Glomerular endothelial cell (primary cell): ENCODE data around the gene FREM1. TPM values are rescaled to one million over a fixed set of nuclear protein-coding genes. Genes with fewer than 3 reads are reported as not detected.
A peak's percentile ranks its signal among the peaks of the same experiment; 100 is the strongest.

Source experiments
- DNase-seq: peaks from one replicate; pipeline ENCODE4 v3.0.0-alpha.2; 2011; ENCODE audit warnings: low read depth, low spot score; ENCODE audit errors: extremely low read depth
- total RNA-seq: library from RNA; depleted of rRNA; stranded (reverse); fragments of >200 nt; gene quantifications from 2 replicates; pipeline ENCODE4 v1.2.3, GENCODE V29; 2015

Gene FREM1
- total RNA-seq, 1 donor from 2014 or later = 0.06 TPM

- DNase-seq = peak; percentile 68
Measured at GRCh38 chr9:14768405-14769229, 141.6 kb downstream of the FREM1 start.

DNA sequence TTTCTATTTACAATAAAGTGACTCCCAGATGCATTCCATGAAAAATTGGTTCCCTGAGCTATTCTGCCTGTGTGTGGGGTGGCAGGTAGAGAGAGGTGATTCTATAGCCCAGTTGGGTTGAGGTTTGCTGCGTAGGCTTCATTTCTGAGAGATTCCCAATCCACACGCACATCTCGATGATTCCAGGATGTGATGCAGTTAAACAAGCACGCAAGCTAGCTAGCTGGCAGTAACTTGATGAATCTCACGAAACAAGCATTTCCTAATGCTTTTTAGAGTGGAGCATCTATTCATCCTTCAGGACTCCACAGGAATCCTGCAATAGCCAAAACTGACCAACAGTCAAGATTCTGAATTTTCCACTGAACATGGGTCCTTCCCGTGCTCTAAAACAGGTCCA is 143.9 kb downstream of the FREM1 start:
- DNase-seq = no peak

DNA sequence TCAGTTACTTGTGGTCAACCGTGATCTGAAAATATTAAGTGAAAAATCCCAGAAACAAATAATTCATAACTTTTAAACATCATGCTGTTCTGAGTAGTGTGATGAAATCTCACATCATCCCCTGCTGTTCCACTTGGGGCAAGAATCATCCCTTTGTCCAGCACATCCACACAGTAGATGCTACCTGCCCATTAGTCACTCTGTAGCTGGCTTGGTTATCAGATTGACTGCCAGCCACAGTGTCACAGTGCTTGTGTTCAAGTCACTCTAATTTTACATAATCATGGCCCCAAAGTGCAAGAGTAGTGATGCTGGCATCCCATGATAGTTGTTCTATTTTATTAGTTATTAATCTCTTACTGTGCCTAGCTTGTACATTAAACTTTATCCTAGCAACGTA is 148.6 kb downstream of the FREM1 start:
- no peak for DNase-seq

GRCh38 chr9:14760060-14760459 is 150.2 kb downstream of the FREM1 start:
- DNase-seq = no peak

DNA sequence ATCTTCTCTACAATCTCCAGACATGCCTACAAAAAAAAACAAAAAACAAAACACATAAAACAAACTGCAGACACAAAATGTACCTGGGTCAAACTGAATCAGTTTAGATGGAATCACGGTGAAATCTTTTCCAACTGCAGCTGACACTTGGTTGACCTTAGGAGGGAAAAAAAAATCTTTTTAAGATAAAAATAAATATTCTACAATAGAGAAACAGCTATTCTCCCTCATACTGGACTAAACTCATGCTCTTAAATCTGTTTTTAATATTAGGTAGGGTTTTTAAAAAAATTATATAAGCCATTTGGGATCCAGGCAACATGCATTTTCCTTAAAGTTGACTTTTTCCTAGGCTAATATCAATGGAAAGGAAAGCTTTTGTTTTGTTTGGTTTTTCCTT is 153.9 kb downstream of the FREM1 start:
- DNase-seq = no peak

- no peak for DNase-seq
Measured at GRCh38 chr9:14752871-14753270, 157.4 kb downstream of the FREM1 start.

- DNase-seq = peak; percentile 61
Measured at GRCh38 chr9:14752271-14752670, 158.0 kb downstream of the FREM1 start.

GRCh38 chr9:14750821-14751220 is 159.4 kb downstream of the FREM1 start:
- no peak for DNase-seq

DNA sequence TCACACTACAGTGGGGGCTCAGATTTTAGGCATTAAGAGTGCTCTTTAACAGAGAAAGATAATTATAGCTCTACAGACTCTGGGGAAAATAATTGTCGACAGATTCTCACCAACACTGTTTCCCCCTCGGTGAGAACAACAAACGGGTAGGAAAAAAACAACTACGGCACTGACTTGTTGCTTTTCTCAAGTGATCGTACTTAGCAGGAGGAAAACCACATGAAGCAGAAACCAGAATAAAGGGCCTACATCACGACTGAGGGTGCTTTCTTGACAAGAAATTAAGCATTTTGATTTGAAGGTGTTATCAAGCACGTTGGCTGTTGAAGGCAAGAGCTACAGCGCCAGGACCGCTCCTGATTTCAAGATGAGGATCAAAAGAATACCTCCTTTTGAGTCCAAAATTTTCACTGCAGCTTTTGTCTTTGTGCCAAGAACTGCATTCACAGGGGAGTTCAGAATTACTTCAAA is 160.5 kb downstream of the FREM1 start:
- DNase-seq = no peak

DNA sequence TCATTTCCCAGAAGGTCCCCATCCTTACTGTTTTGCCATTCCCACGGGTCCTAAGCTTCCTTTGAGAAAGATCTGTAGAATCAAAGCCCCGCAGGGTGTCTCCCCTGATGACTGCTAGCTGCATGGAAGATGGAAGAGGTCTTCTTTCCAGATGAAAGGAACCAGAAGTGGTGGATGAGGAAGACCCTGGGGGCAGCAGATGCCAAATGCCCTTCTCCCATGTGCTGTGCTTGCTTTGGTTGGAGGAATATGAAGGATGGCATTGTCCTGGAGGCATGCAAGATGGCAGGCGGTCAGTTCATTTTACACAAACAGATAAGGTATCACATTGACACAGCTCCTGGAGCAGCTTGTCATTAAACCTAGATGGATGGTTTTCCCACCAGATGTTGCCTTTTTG is 161.9 kb downstream of the FREM1 start:
- no peak for DNase-seq

DNA sequence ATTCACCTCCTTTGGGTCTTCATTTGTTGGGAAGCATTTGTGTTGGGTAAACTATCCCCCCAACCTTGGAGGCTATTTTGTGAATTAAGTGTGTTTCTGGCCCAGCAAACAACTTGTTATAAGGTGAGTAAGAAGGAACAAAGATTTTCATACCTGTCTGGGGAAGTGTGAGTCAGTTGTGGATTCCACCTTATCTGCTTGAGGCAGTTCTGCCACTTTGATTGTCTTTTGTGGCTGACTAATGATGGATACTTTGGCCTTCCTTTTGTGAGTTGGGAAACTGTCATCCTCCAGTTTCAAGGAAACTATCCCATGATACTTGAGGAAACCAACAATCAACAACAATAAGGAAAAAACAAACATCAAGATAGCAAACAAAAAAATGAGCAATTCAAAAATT is 163.1 kb downstream of the FREM1 start:
- DNase-seq = no peak

DNA sequence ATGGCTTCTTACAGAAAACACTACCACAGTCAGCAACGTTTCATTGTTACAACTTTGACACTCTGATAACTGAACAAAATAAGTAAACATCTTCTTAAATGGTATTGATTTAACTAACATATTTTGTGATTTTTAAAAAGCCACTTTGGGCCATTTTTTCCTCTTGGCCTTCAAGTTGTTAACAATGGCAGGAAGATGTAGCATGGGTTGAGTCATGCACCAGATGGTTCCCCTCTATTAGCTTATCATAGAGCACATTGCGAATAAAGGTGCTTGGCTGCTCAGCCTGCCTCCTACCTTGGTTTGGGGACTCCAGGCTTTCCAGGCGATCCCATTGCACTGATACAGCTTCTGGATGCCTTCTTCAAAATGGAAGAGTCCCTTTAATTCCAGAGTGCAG is 163.6 kb downstream of the FREM1 start:
- DNase-seq = peak; percentile 77

DNA sequence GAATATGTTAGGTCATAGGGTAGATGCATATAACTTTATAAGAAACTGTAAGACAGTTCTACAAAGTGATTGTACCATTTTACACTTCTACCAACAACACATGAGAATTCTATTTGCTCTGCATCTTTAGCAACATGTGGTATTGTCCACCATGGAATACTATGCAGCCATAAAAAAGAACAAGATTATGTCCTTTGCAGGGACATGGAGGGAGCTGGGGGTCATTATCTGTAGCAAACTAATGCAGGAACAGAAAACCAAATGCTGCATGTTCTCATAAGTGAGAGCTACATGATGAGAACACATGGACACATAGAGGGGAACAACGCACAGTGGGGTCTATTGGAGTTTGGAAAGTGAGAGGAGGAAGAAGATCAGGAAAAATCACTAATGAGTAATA is 165.5 kb downstream of the FREM1 start:
- no peak for DNase-seq

DNA sequence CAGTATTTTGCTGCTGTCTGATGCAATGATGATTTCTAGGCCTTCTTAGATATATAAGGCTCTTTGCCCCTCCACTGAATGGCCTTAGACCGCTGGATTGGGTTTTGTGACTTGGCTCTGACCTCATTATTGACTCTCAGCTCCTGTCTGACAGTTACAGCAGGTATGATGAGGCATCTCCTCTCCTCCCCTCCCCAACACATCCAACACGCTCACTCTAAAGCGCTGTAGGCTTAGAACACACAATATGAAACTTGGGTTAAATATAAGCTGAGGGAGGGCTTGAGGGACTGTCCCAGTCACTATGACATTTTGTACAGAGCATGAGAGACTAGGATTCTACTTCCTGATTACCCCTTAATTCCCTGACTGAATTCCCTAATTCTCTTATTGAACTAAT is 168.9 kb downstream of the FREM1 start:
- no peak for DNase-seq

DNA sequence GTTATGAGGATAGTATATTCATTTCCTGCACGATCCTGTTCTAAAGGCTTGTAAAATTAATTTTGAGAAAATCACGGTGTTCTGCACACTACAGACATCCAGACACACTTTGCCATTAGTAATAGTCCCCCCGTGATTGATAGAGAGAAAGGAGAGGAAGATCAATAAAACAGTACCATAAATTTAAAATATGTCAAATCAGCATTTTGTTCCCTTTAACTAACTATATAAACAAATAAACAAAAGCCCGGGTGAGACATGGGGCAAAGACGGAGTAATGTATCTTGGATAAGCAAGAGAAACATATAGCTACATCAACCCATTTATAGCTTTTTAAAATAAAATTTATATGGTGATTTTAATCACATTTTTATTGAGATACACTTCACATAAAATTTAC is 177.1 kb downstream of the FREM1 start:
- no peak for DNase-seq

DNA sequence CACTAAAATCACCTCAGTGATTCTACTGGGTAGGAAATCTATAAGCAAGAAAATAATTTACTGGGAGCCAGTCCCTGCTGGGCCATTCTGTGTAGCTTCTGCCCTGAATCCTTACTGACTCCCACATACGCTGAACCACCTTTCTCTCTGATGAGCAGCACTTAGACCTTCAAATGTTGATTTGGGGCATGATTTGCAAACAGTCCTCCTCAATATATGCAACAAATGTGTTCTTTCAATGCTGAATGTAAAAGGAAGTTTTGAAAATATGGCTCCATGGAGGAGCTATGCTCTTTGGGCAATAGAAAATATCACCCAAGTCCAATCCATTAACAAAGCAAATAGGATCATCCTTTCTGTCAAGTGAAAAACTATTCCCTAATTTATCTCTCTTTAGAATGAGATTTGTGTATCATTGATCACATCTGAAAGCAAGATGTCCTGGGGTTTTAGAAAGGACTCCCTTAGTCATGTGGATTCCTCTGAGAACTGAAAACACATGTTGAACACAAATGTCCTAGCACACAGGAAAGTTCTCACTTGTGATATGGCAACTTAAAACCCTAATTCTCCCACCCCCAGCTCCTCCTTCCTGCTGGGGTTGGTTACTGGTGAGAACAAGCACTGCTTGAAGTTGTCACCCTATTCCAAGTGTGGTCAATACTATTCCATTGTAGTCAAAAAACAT is 178.8 kb downstream of the FREM1 start:
- DNase-seq = no peak

DNA sequence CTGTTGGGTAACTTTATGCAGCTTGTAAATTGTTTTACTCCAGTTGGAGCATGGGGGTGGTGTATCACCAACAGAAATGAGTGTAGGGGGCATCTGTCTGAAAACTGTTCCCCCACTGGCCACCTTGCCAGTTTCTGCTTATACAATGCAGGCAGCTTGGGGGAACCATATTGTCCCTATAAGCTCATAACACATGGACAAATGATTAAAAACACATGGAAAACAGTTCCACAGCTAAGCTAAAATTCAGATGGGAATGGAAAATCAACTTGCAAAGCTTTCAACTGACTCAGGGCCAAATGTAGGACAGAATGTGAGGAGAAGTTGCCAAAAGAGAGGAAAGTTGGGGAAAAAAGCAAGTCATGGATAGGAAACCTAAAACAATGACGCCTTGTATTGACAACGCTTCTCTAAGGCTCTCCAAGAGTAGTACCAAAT is 179.7 kb downstream of the FREM1 start:
- DNase-seq = no peak

DNA sequence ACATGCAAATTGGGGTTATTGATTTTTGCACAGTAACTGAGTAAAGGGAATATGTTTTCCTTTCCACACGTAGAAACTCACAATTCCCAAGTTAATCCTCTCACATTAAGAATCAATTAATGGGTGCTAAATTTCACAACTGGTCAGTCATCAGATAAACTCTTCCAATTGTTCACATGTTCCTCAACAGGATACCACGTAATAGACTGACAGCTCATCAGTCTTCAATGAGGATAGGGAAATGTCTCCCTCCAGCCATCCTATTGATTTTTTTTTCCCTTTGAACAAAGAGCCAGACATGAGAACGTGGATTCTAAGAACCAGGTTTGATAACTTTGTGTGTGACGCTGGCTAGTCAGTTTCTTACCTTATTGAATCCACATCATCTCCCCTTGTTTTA is 186.9 kb downstream of the FREM1 start:
- no peak for DNase-seq

- DNase-seq = no peak
Measured at GRCh38 chr9:14722391-14723035, 187.7 kb downstream of the FREM1 start, which contains the start of gene CER1. TSS of gene CER1 (minus strand) at chr9:14722733. CDS start at chr9:14722672, 61 bp downstream.

DNA sequence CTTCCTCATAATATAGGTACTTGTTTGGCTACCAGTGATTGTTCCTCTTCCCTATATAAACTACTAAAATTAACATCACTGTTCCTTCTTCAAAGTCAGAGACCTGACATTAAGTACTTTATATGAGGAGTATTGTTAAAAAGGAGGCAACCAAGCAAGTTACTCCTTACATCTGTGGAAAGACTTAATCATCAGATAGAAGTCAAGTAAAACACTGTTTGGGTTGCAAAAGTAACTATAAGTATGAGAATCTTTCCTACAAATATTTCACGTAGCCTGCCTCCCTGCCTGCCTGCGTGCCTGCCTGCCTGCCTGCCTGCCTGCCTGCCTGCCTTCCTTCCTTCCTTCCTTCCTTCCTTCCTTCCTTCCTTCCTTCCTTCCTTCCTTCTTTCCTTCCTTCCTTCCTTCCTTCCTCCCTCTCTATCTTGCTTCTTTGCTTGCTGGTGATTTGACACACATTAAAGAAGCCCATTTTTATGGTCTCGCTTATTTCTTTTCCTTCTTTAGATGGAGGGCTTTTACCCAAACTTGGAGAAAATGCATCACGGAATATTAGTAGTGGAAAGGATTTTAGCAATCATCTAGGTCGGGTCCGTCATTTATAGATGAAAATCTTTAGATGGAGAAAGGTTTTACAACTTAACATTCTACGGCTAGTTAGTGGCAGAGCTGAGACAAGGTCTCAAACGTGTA is 190.9 kb downstream of the FREM1 start:
- DNase-seq = no peak

GRCh38 chr9:14715102-14715501 is 195.1 kb downstream of the FREM1 start:
- no peak for DNase-seq
